ENCODE results near the gene C1QB.
A peak's percentile ranks its signal among the peaks of the same experiment; 100 is the strongest.

Gene C1QB

GRCh38 chr1:22658385-22659163 is 5.5 kb downstream of the C1QB start:
- TF ChIP-seq EZH2phosphoT487 (IDR thresholded peaks at IDR 0.05; ENCODE audit: borderline replicate concordance) = no peak
- peak; percentile 47 for TF ChIP-seq CTCF (conservative IDR thresholded peaks at IDR 0.05; ENCODE audit: low read length)
- no peaks in the 10 kb centered on the region for H3K9me2 ChIP-seq (replicated peaks; ENCODE audit: low read depth, low read length)
- no peaks in the 10 kb centered on the region for H3K9me3 ChIP-seq (ENCODE audit: insufficient read depth, low read depth, low read length)
- H3K79me2 ChIP-seq (ENCODE audit: insufficient read depth, low read length) = no peaks in the 10 kb centered on the region
- no peaks in the 10 kb centered on the region for H3K27me3 ChIP-seq (ENCODE audit: insufficient read depth, low read length, poor library complexity, severe bottlenecking)
- H3K4me2 ChIP-seq (ENCODE audit: low read depth, low read length, poor library complexity, severe bottlenecking) = no peak overlapping the region
- no peaks in the 10 kb centered on the region for H4K20me1 ChIP-seq (ENCODE audit: insufficient read depth, low read length, poor library complexity, severe bottlenecking)
- H2AFZ ChIP-seq (ENCODE audit: low read length) = no peak overlapping the region
- no peaks in the 10 kb centered on the region for H3K36me3 ChIP-seq (ENCODE audit: insufficient read depth, low read length)
- no peaks in the 10 kb centered on the region for H3K4me1 ChIP-seq (ENCODE audit: insufficient read depth, low read length, poor library complexity, severe bottlenecking)
- no peak overlapping the region for H3K4me3 ChIP-seq (ENCODE audit: low read length, poor library complexity, severe bottlenecking)
- H3K9ac ChIP-seq (ENCODE audit: low read depth, low read length, poor library complexity, severe bottlenecking) = no peak overlapping the region
- no peaks in the 10 kb centered on the region for H3F3A ChIP-seq (ENCODE audit: low read depth)

- H3K36me3 ChIP-seq (ENCODE audit: insufficient read depth, low read length) = no peaks in the 10 kb centered on the region
- no peak overlapping the region for H3K9ac ChIP-seq (ENCODE audit: low read depth, low read length, poor library complexity, severe bottlenecking)
- H3F3A ChIP-seq (ENCODE audit: low read depth) = no peaks in the 10 kb centered on the region
- no peak overlapping the region for H3K4me3 ChIP-seq (ENCODE audit: low read length, poor library complexity, severe bottlenecking)
- H4K20me1 ChIP-seq (ENCODE audit: insufficient read depth, low read length, poor library complexity, severe bottlenecking) = no peaks in the 10 kb centered on the region
- no peaks in the 10 kb centered on the region for H3K4me1 ChIP-seq (ENCODE audit: insufficient read depth, low read length, poor library complexity, severe bottlenecking)
- no peaks in the 10 kb centered on the region for H3K27me3 ChIP-seq (ENCODE audit: insufficient read depth, low read length, poor library complexity, severe bottlenecking)
- no peaks in the 10 kb centered on the region for H3K79me2 ChIP-seq (ENCODE audit: insufficient read depth, low read length)
- no peaks in the 10 kb centered on the region for H3K9me3 ChIP-seq (ENCODE audit: insufficient read depth, low read depth, low read length)
- no peaks in the 10 kb centered on the region for H3K9me2 ChIP-seq (replicated peaks; ENCODE audit: low read depth, low read length)
- H3K4me2 ChIP-seq (ENCODE audit: low read depth, low read length, poor library complexity, severe bottlenecking) = no peak overlapping the region
- no peak overlapping the region for H2AFZ ChIP-seq (ENCODE audit: low read length)
- TF ChIP-seq CTCF (conservative IDR thresholded peaks at IDR 0.05; ENCODE audit: low read length) = no peak
- TF ChIP-seq EZH2phosphoT487 (IDR thresholded peaks at IDR 0.05; ENCODE audit: borderline replicate concordance) = no peak
These were observed 7.7 kb downstream of the C1QB start for GRCh38 chr1:22660716-22661241.

GRCh38 chr1:22661880-22662279 is 8.8 kb downstream of the C1QB start:
- Histone ChIP-seq H3K4me2 (ENCODE audit: low read depth, low read length, poor library complexity, severe bottlenecking) (no peak overlapping the region), H3K79me2 (ENCODE audit: insufficient read depth, low read length) (no peaks in the 10 kb centered on the region), H3K9ac (ENCODE audit: low read depth, low read length, poor library complexity, severe bottlenecking) (no peak overlapping the region), H3K4me3 (ENCODE audit: low read length, poor library complexity, severe bottlenecking) (no peak overlapping the region), H3K9me2 (replicated peaks; ENCODE audit: low read depth, low read length) (no peaks in the 10 kb centered on the region), H3F3A (ENCODE audit: low read depth) (no peaks in the 10 kb centered on the region), H2AFZ (ENCODE audit: low read length) (no peak overlapping the region), H3K9me3 (ENCODE audit: insufficient read depth, low read depth, low read length) (no peaks in the 10 kb centered on the region), H3K27me3 (ENCODE audit: insufficient read depth, low read length, poor library complexity, severe bottlenecking) (no peaks in the 10 kb centered on the region), H3K36me3 (ENCODE audit: insufficient read depth, low read length) (no peaks in the 10 kb centered on the region), H3K4me1 (ENCODE audit: insufficient read depth, low read length, poor library complexity, severe bottlenecking) (no peaks in the 10 kb centered on the region), H4K20me1 (ENCODE audit: insufficient read depth, low read length, poor library complexity, severe bottlenecking) (no peaks in the 10 kb centered on the region)
- TF ChIP-seq CTCF (conservative IDR thresholded peaks at IDR 0.05; ENCODE audit: low read length) (no peak), EZH2phosphoT487 (IDR thresholded peaks at IDR 0.05; ENCODE audit: borderline replicate concordance) (no peak)
